Vagina (tissue), 2 donors: ENCODE data around the gene P2RX7. TPM values are rescaled to one million over a fixed set of nuclear protein-coding genes. Genes with fewer than 3 reads are reported as not detected.
A peak's percentile ranks its signal among the peaks of the same experiment; 100 is the strongest.

ENCODE experiments used
- DNase-seq, 2 donors: peaks; one replicate each; pipeline ENCODE4 v3.0.0-alpha.2; 2017; ENCODE audit errors: extremely low spot score in 2 of 2
- H3K27ac ChIP-seq: fragments of 200-600 bp; sonication (generic); one replicate; pipeline ENCODE4 v1.5.1; 2019
- H3K27me3 ChIP-seq: fragments of 200-600 bp; sonication (generic); one replicate; pipeline ENCODE4 v1.5.1; 2019
- H3K36me3 ChIP-seq, 2 donors: fragments of 200-600 bp; sonication (generic); one replicate each; pipeline ENCODE4 v1.5.1; 2017 to 2019
- H3K4me1 ChIP-seq: fragments of 200-600 bp; sonication (generic); one replicate; pipeline ENCODE4 v1.5.1; 2019
- H3K4me3 ChIP-seq, 2 donors: fragments of 200-600 bp; sonication (generic); 1 replicate in 1 of 2; 2 replicates in 1 of 2; pipeline ENCODE4 v1.5.1; 2016 to 2019
- H3K9me3 ChIP-seq: fragments of 200-600 bp; sonication (generic); one replicate; pipeline ENCODE4 v1.5.1; 2019
- POLR2A ChIP-seq, 2 donors: fragments of 450-650 bp; IDR thresholded peaks; one replicate each; pipeline ENCODE4 v1.6.1; 2017; ENCODE audit warnings: antibody characterized with exemption in 2 of 2, mild to moderate bottlenecking in 2 of 2, moderate library complexity in 2 of 2
- POLR2AphosphoS5 ChIP-seq, 2 donors: sonication (generic); formaldehyde crosslinking; IDR thresholded peaks; one replicate each; pipeline ENCODE4 v1.9.0; 2017; ENCODE audit warnings: antibody characterized with exemption in 2 of 2, mild to moderate bottlenecking in 2 of 2, low read depth in 1 of 2; ENCODE audit not compliant: insufficient read depth in 1 of 2
- intact Hi-C: fragments of 100-400 bp; cut with DNase I; formaldehyde crosslinking; loops from one replicate; pipeline ENCODE4 v1.15.1; 2023
- total RNA-seq: library from RNA; depleted of rRNA; stranded (reverse); fragments of >200 nt; gene quantifications from one replicate; pipeline ENCODE4 v1.2.3, GENCODE V29; 2016
- TF ChIP-seq, protein P1 (sequence below), 3 experiments: fragments of 450-650 bp in 2 of 3; fragments of 200-600 bp in 1 of 3; sonication (generic) in 1 of 3; IDR thresholded peaks; one replicate each; pipeline ENCODE4 v1.5.1; 2017 to 2019; ENCODE audit warnings: antibody characterized with exemption in 3 of 3, mild to moderate bottlenecking in 2 of 3, moderate library complexity in 2 of 3

The P2RX7 gene
- total RNA-seq, 1 donor from 2014 or later = 8.6 TPM

DNA sequence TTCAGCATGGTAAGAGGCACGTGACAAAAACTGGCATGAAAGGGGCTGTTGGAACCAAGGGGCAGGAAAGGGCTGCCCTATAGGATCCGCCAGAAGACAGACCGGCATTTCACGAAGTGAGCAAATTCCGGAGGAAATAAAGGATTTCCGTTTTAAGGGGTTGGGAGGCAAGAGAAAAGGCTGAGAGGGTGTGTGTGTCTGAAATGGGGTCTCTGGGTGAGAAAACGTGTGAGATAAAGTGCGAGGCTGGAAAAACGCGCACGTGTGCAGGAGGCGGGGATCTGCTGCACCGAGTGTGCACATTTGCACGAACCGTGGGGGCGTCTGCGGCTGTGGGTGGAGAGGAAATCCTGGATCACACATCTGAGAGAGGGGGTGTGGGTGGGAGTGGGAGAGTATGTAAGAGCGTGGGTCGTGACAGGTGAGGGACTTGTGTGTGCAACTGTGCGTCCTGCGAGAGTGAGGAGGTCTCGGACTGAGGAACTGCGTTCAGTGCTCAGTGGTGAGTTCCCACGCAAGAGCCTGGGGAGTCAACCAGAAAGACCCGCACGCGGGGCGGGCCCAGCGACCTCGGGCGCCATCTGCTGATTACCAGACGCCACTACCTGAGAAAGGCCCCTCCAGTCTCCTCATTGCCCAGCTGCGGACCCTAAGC is 37.0 kb upstream of the P2RX7 start:
- TF ChIP-seq, protein P1, sequence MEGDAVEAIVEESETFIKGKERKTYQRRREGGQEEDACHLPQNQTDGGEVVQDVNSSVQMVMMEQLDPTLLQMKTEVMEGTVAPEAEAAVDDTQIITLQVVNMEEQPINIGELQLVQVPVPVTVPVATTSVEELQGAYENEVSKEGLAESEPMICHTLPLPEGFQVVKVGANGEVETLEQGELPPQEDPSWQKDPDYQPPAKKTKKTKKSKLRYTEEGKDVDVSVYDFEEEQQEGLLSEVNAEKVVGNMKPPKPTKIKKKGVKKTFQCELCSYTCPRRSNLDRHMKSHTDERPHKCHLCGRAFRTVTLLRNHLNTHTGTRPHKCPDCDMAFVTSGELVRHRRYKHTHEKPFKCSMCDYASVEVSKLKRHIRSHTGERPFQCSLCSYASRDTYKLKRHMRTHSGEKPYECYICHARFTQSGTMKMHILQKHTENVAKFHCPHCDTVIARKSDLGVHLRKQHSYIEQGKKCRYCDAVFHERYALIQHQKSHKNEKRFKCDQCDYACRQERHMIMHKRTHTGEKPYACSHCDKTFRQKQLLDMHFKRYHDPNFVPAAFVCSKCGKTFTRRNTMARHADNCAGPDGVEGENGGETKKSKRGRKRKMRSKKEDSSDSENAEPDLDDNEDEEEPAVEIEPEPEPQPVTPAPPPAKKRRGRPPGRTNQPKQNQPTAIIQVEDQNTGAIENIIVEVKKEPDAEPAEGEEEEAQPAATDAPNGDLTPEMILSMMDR (IDR thresholded peaks at IDR 0.05) = peak; percentile 45 to 75 (median 75)
- no peak for TF ChIP-seq POLR2A (IDR thresholded peaks at IDR 0.05)
- DNase-seq = peak in 1 of 2 donors; percentile 86
- H3K36me3 ChIP-seq = no peaks in the 10 kb centered on the region
- H3K4me1 ChIP-seq = peaks cover 12% of the 10 kb centered on the region
- H3K9me3 ChIP-seq = no peaks in the 10 kb centered on the region
- no peaks in the 10 kb centered on the region for H3K27me3 ChIP-seq
- H3K4me3 ChIP-seq = peak overlapping the region; percentile 25 to 35
- no peak overlapping the region for H3K27ac ChIP-seq
- intact Hi-C loops = loop anchor here (10.0 kb wide), 1 partner anchor 501 kb away; no protein-coding TSS in a partner anchor

DNA sequence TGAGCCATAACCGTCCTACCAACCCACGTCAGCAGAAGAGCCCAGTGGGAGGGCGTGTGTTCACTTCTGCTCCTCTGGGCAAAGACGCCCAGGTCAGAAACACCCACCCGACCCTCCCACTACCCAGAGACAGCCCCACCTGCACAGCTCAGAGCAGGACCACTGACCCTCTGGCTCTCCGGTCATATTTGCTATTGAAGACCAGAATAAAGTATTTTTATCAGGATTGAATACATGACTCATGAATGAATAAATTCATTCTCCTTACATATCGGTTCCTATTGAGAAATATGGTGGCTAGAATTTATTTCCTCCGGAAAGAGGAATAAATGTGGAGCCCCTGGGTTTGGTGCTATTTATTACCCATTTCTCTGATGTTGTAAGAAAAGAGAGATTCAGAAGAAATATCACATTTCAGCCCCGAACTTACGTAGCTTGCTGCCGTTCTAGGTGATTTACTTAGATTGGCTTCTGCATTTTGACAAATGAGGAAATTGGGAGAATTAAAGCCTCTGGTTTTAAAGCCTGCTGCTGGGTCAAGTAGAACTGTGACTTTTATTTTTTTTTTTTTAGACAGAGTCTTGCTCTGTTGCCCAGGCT is 36.4 kb upstream of the P2RX7 start:
- H3K27ac ChIP-seq = no peak overlapping the region
- H3K4me1 ChIP-seq = peaks cover 12% of the 10 kb centered on the region
- H3K9me3 ChIP-seq = no peaks in the 10 kb centered on the region
- TF ChIP-seq, protein P1 (IDR thresholded peaks at IDR 0.05) = no peak
- no peak for TF ChIP-seq POLR2A (IDR thresholded peaks at IDR 0.05)
- no peak for TF ChIP-seq POLR2AphosphoS5 (IDR thresholded peaks at IDR 0.05; ENCODE audit: insufficient read depth in 1 of 2, low read depth in 1 of 2)
- H3K4me3 ChIP-seq = peak overlapping the region; percentile 25 to 35
- intact Hi-C loops = loop anchor here (10.0 kb wide), 1 partner anchor 501 kb away; no protein-coding TSS in a partner anchor
- DNase-seq = no peak
- H3K36me3 ChIP-seq = no peaks in the 10 kb centered on the region
- no peaks in the 10 kb centered on the region for H3K27me3 ChIP-seq

DNA sequence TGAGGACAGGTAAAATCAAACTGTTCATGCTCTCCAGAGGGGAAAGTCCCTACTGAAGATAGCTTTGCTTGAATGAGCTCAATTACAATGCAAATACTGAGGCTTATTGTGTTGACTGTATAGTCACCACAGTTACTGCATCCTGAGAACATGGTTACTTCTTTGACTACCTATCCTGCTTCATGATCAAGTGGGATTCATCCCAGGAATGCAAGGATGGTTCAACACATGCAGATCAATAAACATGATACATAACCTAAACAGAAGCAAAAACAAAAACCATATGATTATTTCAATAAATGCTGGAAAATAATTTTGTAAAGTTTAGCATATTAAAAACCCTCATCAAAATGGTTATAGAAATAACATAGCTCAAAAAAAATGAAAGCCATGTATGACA is 32.9 kb upstream of the P2RX7 start:
- H3K4me1 ChIP-seq = peaks cover 12% of the 10 kb centered on the region
- DNase-seq = no peak
- no peaks in the 10 kb centered on the region for H3K27me3 ChIP-seq
- H3K36me3 ChIP-seq = no peaks in the 10 kb centered on the region
- intact Hi-C loops = loop anchor here (10.0 kb wide), 1 partner anchor 505 kb away; no protein-coding TSS in a partner anchor
- H3K9me3 ChIP-seq = no peaks in the 10 kb centered on the region
- TF ChIP-seq POLR2AphosphoS5 (IDR thresholded peaks at IDR 0.05; ENCODE audit: insufficient read depth in 1 of 2, low read depth in 1 of 2) = no peak
- TF ChIP-seq POLR2A (IDR thresholded peaks at IDR 0.05) = no peak
- TF ChIP-seq, protein P1 (IDR thresholded peaks at IDR 0.05) = no peak
- H3K27ac ChIP-seq = no peak overlapping the region
- H3K4me3 ChIP-seq = no peak overlapping the region

DNA sequence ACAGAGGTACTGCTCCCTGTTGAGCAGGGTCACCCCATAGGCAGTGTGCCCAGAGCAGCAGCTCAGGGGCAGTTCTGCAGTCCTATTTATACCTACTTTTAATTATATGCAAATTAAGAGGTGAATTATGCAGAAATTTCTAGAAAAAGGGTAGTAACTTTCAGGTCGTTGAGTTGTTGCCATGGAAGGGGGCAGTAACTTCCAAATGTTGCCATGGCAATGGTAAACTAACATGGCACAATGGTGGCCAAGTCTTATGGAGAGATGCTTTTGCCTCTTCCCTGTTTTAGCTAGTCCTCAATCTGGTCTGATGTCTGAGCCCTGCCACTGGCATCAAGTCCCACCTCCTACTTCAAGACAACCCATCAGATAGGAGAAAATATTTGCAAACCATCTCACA is 30.4 kb upstream of the P2RX7 start:
- no peak for DNase-seq
- H3K36me3 ChIP-seq = no peaks in the 10 kb centered on the region
- intact Hi-C loops = no loop called here
- no peak overlapping the region for H3K27ac ChIP-seq
- TF ChIP-seq, protein P1 (IDR thresholded peaks at IDR 0.05) = no peak
- TF ChIP-seq POLR2AphosphoS5 (IDR thresholded peaks at IDR 0.05; ENCODE audit: insufficient read depth in 1 of 2, low read depth in 1 of 2) = no peak
- no peak for TF ChIP-seq POLR2A (IDR thresholded peaks at IDR 0.05)
- H3K4me1 ChIP-seq = no peaks in the 10 kb centered on the region
- H3K9me3 ChIP-seq = no peaks in the 10 kb centered on the region
- H3K4me3 ChIP-seq = no peak overlapping the region
- H3K27me3 ChIP-seq = no peaks in the 10 kb centered on the region

DNA sequence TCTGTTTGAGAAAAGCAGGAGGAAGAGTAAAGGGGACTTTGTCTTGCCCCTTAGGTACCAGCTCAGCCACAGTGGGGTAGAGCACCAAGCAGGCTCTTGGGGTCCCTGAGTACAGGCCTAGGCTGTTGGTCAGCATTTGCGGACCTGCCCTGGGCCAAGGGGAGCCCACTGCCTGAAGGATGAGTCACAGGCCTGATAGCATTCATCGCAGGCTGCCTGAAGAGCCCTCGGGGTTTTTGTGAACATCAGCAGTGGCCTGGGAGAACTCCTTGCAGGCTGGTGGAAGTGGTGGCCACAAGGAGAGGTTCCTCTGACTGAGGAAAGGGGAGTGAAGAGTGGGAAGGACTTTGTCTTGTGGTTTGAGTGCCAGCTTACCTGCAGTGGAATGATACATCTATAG is 25.0 kb upstream of the P2RX7 start:
- Histone ChIP-seq H3K27ac (no peak overlapping the region), H3K4me1 (no peaks in the 10 kb centered on the region), H3K4me3 (no peak overlapping the region), H3K36me3 (no peaks in the 10 kb centered on the region), H3K27me3 (no peaks in the 10 kb centered on the region), H3K9me3 (no peaks in the 10 kb centered on the region)
- intact Hi-C loops = no loop called here
- no peak for DNase-seq
- TF ChIP-seq, protein P1 (IDR thresholded peaks at IDR 0.05) = no peak
- TF ChIP-seq POLR2A (IDR thresholded peaks at IDR 0.05) (no peak), POLR2AphosphoS5 (IDR thresholded peaks at IDR 0.05; ENCODE audit: insufficient read depth in 1 of 2, low read depth in 1 of 2) (no peak)
